Left lung (tissue), 10 donors: ENCODE results near the gene CYP27A1. TPM values are rescaled to one million over a fixed set of nuclear protein-coding genes. Genes with fewer than 3 reads are reported as not detected.

ENCODE experiments used
- ATAC-seq: fragments of 200-7000 bp; cut with Tn5 transposase; one replicate; pipeline ENCODE4 v1.9.1; 2020; ENCODE audit warnings: moderate library complexity
- DNase-seq, 4 donors: peaks; one replicate each; pipeline ENCODE4 v3.0.0-alpha.2; 2013 to 2020
- H3K27ac ChIP-seq, 2 donors: fragments of 200-600 bp; sonication (generic) in 1 of 2; one replicate each; pipeline versions ENCODE4 v1.5.0 to v1.8.0; 2020 to 2021
- H3K27me3 ChIP-seq, 2 donors: fragments of 200-600 bp; sonication (generic) in 1 of 2; one replicate each; pipeline versions ENCODE4 v1.5.0 to v1.8.0; 2020 to 2021
- H3K36me3 ChIP-seq, 2 donors: fragments of 200-600 bp; sonication (generic) in 1 of 2; one replicate each; pipeline versions ENCODE4 v1.5.0 to v1.8.0; 2020 to 2021
- H3K4me1 ChIP-seq, 2 donors: fragments of 200-600 bp; one replicate each; pipeline ENCODE4 v1.8.0; 2021
- H3K4me3 ChIP-seq, 2 donors: fragments of 200-600 bp; sonication (generic) in 1 of 2; one replicate each; pipeline versions ENCODE4 v1.5.0 to v1.8.0; 2020 to 2021; ENCODE audit warnings: mild to moderate bottlenecking in 1 of 2
- H3K9me3 ChIP-seq, 2 donors: fragments of 200-600 bp; sonication (generic) in 1 of 2; one replicate each; pipeline versions ENCODE4 v1.5.0 to v1.8.0; 2020 to 2021
- CTCF ChIP-seq, 2 donors: fragments of 200-600 bp; sonication (generic) in 1 of 2; IDR thresholded peaks; one replicate each; pipeline versions ENCODE4 v1.5.0 to v1.8.0; 2021; ENCODE audit warnings: antibody characterized with exemption in 2 of 2
- intact Hi-C, 2 donors: fragments of 100-400 bp; cut with DNase I; formaldehyde crosslinking; loops; one replicate each; pipeline versions ENCODE4 v1.11.2 to v1.14.2; 2022
- polyA plus RNA-seq, 6 donors: library from polyadenylated mRNA; unstranded; fragments of 120-200 nt; gene quantifications; one replicate each; pipeline ENCODE4 v1.2.1, GENCODE V29; 2013; ENCODE audit not compliant: insufficient read length in 6 of 6
- total RNA-seq, 2 donors: library from RNA; stranded (reverse); fragmentation: NEBNext Ultra II Directional; extraction: Animal tissue kit (Norgen Biotek cat#: 25700); gene quantifications; one replicate each; pipeline ENCODE4 v1.2.1, GENCODE V29; 2021
- donor health status: DM: no; HTN: yes; CAD: no.
- donor health status: DM: no; HTN: no; CAD: no.

The CYP27A1 gene
- total and polyA plus RNA-seq, 8 donors = 24.3 to 95.9 (median 30.7) TPM

DNA sequence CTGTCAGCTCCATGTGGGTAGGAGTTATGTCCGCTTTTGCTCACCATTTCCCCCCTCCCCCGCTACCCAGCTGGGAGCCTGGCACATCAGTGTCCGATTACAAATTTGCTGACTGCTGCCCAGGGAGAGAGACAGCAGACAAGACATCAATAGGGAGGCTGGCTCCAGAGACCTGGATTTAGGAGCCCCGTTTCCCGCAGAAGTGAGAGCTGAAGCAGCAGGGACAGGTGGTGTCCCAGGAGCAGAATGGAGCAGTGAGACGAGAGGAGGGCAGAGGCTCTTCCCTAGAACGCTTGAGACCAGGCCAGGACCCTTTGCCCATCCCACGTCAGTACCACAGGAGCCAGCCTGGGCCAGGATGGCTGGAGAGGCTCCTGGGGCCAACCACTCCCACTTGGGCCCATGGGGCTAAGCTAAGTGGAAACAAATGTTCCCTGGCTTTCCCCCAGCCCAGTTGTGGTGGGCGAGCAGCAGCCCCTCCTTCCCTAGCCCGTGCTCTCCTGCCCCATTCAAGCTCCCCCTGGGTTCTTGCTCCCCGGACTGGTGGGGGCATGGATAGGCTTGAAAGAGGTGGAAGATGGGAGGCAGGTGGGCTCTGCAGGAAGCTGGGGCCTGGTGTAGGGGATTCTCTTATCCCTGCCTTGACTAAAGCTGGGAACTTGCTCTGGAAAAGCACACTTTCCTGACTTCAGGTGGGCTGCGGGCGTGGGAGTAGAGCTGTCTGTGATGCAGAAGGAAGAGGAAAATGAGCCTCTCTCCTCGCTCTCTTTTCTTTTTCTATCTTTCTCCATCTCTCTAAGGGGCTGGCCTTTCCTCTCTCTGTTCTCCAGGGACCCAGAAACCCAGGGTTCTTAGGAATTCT is 73.6 kb downstream of the CYP27A1 start:
- Histone ChIP-seq H3K27me3 (peaks cover 43 to 98% of the 10 kb centered on the region in 2 donors), H3K27ac (no peak overlapping the region), H3K4me1 (peaks cover 7 to 17% of the 10 kb centered on the region in 2 donors), H3K36me3 (no peaks in the 10 kb centered on the region), H3K4me3 (no peak overlapping the region), H3K9me3 (no peaks in the 10 kb centered on the region)
- ATAC-seq (no peak), DNase-seq (no peak)
- no peak for TF ChIP-seq CTCF (IDR thresholded peaks at IDR 0.05)
- intact Hi-C loops = no loop called here

- peaks cover 51 to 99% of the 10 kb centered on the region in 2 donors for H3K27me3 ChIP-seq
These were observed 74.4 kb downstream of the CYP27A1 start for GRCh38 chr2:218856167-218856895.

GRCh38 chr2:218856896-218857243 is 74.9 kb downstream of the CYP27A1 start:
- ATAC-seq (no peak), DNase-seq (no peak)
- Histone ChIP-seq H3K4me1 (peaks cover 9 to 20% of the 10 kb centered on the region in 2 donors), H3K36me3 (no peaks in the 10 kb centered on the region), H3K27me3 (peaks cover 57 to 99% of the 10 kb centered on the region in 2 donors), H3K4me3 (no peak overlapping the region), H3K27ac (no peak overlapping the region), H3K9me3 (no peaks in the 10 kb centered on the region)
- TF ChIP-seq CTCF (IDR thresholded peaks at IDR 0.05) = no peak
- intact Hi-C loops = no loop called here

More at GRCh38 chr2:218856167-218856895, 74.4 kb downstream of the CYP27A1 start:
- no peak for TF ChIP-seq CTCF (IDR thresholded peaks at IDR 0.05)
- intact Hi-C loops = no loop called here
- Histone ChIP-seq H3K36me3 (no peaks in the 10 kb centered on the region), H3K4me1 (peaks cover 9 to 20% of the 10 kb centered on the region in 2 donors), H3K4me3 (no peak overlapping the region), H3K9me3 (no peaks in the 10 kb centered on the region), H3K27ac (no peak overlapping the region)
- no peak for ATAC-seq
- DNase-seq = no peak

DNA sequence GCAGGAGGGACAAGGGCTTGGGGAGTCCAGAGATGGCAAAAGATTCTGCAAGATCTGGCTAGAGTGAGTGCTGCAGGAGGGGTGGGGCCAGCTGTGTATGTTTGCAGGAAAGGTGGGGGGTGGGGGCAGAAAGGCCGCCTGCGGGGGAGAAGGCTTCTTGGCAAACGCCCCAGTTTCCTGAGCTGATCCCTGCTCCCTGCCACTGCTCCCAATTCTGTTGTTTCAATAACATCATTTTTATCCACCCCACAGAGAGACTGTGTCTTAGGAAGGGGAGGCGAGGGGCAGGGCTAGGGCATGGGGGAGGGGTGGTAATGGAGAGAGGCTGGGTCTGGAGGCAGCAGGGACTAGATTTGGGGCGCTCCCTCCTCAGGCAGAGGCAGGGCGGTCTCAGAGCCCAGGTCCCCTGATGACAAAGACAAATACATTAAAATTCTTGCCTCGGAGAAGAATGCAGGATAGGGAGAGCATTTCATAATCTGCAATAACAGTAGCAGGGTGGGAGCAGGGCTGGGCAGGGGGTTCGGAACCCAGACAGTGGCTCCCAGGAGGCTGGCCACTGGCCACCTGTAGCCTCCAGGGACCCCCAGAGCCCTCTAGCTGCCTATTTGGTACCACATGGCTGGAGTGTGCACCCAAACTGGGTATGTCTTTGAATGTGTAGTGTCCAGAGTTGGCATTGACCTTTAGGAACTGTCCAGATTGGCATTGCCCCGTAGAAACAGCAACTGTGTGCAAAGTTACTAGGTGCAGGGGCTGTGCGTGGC is 75.6 kb downstream of the CYP27A1 start:
- Histone ChIP-seq H3K36me3 (no peaks in the 10 kb centered on the region), H3K9me3 (no peaks in the 10 kb centered on the region), H3K4me1 (peaks cover 9 to 20% of the 10 kb centered on the region in 2 donors), H3K27me3 (peaks cover 60 to 99% of the 10 kb centered on the region in 2 donors), H3K27ac (no peak overlapping the region), H3K4me3 (no peak overlapping the region)
- no peak for TF ChIP-seq CTCF (IDR thresholded peaks at IDR 0.05)
- DNase-seq = no peak
- intact Hi-C loops = no loop called here
- no peak for ATAC-seq

GRCh38 chr2:218858138-218858445 is 76.1 kb downstream of the CYP27A1 start:
- intact Hi-C loops = no loop called here
- TF ChIP-seq CTCF (IDR thresholded peaks at IDR 0.05) = no peak
- Histone ChIP-seq H3K27me3 (peaks cover 64 to 99% of the 10 kb centered on the region in 2 donors), H3K36me3 (no peaks in the 10 kb centered on the region), H3K4me3 (no peak overlapping the region), H3K9me3 (no peaks in the 10 kb centered on the region), H3K4me1 (peaks cover 9 to 20% of the 10 kb centered on the region in 2 donors), H3K27ac (no peak overlapping the region)
- ATAC-seq (no peak), DNase-seq (no peak)
